Smooth muscle cell of the brain vasculature (primary cell): ENCODE data around the gene IL21R.
"Not testable (repeated sequence)": the region's sequence is repeated elsewhere in the genome, so short reads cannot be mapped to it uniquely, and the experiment has no call there.

Experiments used
- DNase-seq: peaks from one replicate; pipeline ENCODE4 v3.0.0-alpha.2; 2012; ENCODE audit warnings: low read depth, low spot score

IL21R gene

GRCh38 chr16:27400751-27401620 is 988 bp upstream of the IL21R start:
- DNase-seq, result no peak

DNA sequence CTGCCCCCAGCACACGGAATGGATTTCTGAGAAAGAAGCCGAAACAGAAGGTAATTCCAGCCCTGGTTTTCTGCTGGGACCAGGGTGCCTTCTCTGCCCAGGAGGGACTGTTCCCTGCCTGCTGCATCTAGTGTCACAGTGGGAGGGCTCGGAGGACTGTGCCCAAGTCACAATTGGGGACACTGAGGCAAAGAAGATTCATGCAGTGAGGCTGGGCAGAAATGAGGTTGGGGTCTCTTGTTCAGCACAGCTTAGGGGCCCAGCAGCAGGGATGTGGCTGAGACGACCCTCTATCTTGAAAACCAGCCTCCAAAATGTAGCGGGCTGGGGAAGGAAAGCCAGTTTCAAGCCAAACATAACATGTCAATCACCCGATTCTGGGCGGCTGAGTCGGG is 592 bp downstream of the IL21R start:
- no peak for DNase-seq

- DNase-seq, result no peak
Measured at GRCh38 chr16:27402964-27403600, 1.1 kb downstream of the IL21R start.

DNA sequence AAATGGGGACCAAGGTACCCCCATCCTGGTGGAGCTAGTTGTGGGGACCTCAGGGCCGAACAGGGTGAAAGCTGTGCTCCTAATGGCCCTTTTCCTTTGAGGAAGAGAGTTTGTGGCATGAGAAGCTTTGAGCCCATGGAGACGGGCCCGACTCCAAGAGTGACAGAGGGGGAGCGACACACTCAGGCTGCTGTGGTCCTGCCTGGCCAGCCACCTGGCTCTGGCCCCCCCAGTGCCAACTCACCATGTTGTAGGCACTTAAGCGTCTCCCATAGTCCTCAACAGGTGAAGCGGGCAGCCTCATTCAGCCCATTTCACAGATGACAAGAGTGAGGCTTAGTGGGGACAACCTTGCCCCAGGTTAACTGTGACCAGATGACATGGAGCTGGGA is 1.6 kb downstream of the IL21R start:
- no peak for DNase-seq

DNA sequence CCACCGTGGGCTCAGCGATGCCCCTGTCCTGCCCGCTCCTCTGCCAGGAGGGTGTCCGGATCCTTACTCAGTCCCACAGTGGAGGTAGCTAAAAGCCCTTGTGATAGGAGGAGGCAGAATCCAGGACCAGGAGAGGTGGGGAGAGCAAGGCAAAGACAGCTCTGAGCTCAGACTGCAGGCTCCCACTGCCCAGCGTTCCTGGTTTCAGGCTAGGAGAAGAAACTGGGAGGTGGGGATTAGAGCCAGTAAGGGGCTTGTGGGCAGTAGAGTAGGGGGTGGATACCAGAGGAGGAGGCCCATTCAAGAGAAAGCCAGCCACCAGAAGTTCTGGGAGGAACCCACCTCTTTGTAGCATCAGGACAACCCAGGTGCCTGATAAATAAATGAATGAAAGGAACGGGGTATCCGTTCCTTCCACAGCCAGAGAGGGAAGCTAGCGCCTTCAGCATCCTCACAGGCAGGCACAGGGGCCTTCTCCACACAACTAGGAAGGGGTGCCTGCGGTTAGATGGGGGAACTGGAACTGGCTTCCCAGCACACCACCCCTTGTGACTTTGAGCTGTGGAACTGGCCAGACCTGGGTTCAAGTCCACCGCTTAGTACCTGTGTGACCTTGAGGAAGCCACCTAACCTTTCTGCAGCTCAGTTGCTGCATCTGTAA is 2.3 kb downstream of the IL21R start:
- DNase-seq, result no peak

GRCh38 chr16:27405546-27406451 is 3.8 kb downstream of the IL21R start:
- DNase-seq, result no peak

DNA sequence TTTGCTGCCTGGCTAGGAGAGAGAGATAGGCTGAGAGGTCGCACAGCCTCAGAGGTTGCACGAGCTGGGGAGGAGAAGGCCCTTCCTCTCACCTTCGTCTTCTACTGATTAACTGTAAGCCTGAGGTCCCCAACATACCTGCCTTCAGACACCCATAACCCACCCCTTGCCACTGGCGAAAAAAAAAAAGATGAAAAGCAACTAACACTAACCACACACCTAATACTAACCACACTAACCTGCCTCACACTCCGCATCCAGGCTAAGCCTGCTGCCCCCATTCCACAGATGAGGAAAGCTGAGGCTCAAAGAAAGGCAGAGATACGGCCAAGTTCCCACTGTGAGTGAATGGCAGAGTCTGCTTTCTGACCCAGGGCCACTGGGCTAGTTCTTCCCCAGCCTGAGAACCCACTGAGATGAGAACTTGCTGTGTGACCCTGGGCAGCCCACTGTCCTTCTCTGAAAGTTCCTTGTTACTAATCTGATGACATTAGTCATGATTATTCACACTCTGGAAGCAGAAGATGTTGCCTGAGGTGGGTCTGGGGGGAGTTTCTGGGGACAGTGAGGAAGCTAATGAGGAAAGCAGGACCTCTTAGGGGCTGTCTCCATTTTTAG is 4.6 kb downstream of the IL21R start:
- DNase-seq, result no peak

GRCh38 chr16:27407133-27407532 is 5.2 kb downstream of the IL21R start:
- DNase-seq, result no peak

- DNase-seq, result no peak
Measured at GRCh38 chr16:27408012-27408601, 6.1 kb downstream of the IL21R start.

DNA sequence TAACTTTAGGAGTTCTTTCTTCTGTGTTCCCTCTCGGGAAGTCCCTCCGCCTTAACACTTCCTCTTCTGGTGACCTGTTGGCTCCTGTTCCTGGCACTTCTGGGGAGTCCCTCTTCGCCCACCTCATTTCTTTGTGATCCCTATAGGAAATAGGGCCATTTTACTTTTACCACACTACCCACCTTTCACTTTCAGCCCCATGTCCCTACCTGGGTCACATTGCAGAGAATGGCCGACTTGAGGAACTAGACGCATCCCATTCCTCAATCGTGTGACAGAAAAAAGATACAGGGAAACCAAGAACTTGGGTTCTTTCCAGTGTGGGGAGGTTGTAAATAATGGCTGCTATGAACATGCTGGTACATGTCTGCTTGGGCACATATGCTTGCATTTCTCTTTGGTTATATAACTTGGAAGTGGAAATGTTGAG is 6.6 kb downstream of the IL21R start:
- DNase-seq, result no peak

- not testable (repeated sequence) for DNase-seq
Measured at GRCh38 chr16:27409958-27410357, 8.0 kb downstream of the IL21R start.

- DNase-seq, result no peak
Measured at GRCh38 chr16:27410761-27411160, 8.8 kb downstream of the IL21R start.

- DNase-seq, result no peak
Measured at GRCh38 chr16:27413956-27414355, 12.0 kb downstream of the IL21R start.

DNA sequence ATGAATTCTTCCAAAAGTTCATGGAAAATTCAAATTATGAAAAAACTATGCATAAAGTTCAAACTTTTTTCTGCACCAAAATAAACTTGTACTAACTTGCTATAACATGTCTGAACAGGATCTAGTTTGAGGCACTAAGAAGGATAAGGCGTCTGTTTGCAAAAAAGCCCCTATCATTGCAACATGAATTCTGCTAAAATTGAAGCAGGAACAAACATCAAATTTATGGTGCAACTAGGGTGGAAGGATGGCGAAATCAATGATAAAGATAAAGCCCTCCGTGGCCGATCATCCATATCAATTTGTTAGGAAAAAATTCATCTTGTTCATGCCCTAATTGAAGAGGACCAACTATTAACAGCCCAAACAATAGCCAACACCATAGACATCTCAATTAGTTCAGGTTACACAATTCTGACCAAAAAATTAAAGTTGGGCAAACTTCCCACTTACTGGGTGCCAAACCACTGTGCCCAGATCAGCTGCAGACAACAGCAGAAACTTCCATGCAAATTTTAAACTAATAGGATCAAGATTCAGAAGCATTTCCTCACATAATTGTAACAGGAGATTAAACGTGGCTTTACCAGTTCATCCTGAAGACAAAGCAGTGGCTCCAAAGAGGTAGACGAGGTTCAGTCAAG is 12.9 kb downstream of the IL21R start:
- DNase-seq, result no peak

DNA sequence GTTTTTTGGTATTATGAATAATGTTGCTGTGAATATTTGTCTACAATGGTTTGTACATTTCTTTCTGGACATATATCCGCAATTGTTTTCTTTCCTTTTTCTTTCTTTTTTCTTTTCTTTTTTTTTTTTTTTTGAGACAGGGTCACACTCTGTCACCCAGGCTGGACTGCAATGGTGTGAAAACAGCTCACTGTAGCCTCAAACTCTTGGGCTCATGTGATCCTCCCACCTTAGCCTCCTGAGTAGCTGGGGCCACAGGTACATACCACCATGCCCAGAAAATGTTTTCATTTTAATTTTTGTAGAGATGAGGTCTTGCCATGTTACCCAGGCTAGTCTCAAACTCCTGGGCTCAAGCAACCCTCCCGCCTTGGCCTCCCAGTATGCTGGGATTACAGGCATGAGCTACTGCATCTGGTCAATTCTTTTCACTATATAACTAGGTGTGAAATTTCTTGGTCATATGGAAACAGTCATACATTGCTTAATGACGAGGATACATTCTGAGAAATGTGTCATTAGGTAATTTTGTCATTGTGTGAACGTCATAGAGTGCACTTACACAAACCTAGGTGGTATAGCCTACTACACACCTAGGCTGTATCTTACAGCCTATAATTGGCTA is 15.2 kb downstream of the IL21R start:
- no peak for DNase-seq

- DNase-seq, result no peak
Measured at GRCh38 chr16:27421961-27422740, 20.2 kb downstream of the IL21R start.

GRCh38 chr16:27424772-27425498 is 23.0 kb downstream of the IL21R start:
- DNase-seq, result no peak

DNA sequence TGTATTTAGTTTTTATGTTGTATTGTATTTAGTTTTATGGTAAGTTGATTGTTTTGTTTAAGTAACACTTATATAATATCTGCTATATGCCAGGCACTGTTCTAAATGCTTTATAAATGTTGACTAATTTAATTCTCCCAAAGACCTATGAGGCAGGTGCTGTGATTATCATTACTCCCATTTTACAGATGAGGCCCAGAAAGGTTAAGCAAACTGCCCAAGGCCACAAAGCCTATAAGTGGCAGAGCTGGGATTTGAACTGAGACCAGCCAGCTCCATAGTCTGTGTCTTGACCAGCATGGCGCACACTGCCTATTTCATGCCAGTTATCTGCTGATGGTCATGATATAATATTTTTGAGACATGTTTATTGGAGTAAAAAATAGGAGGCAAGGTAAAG is 24.0 kb downstream of the IL21R start:
- DNase-seq, result no peak
